ENCODE data around the gene RASGEF1B.

The RASGEF1B gene

GRCh38 chr4:81429031-81429430, 42.7 kb downstream of the RASGEF1B start:
- DNase-seq (ENCODE audit: extremely low spot score), result no peak
- no peak for TF ChIP-seq CTCF (IDR thresholded peaks at IDR 0.05; ENCODE audit: control extremely low read depth, extremely low read depth, low read depth, missing control alignments)
- ChIA-PET POLR2A (no interaction called here), CTCF (interaction anchor here (1.6 to 3.2 kb wide), 3 partner anchors 16 to 24 kb away, joined by 3 to 10 read pairs (median 4); no protein-coding TSS in a partner anchor)

- no peak for TF ChIP-seq CTCF (IDR thresholded peaks at IDR 0.05; ENCODE audit: control extremely low read depth, extremely low read depth, low read depth, missing control alignments)
- POLR2A ChIA-PET, result no interaction called here
- CTCF ChIA-PET, result interaction anchor here (1.6 to 1.8 kb wide), 2 partner anchors 9 to 21 kb away, joined by 4 to 11 read pairs; no protein-coding TSS in a partner anchor
- no peak for DNase-seq (ENCODE audit: extremely low spot score)
Measured at GRCh38 chr4:81428002-81428401, 43.7 kb downstream of the RASGEF1B start.

GRCh38 chr4:81427344-81427821, 44.3 kb downstream of the RASGEF1B start:
- no peak for TF ChIP-seq CTCF (IDR thresholded peaks at IDR 0.05; ENCODE audit: control extremely low read depth, extremely low read depth, low read depth, missing control alignments)
- POLR2A ChIA-PET, result no interaction called here
- DNase-seq (ENCODE audit: extremely low spot score), result no peak
- CTCF ChIA-PET, result interaction anchor here (1.1 to 1.8 kb wide), 2 partner anchors 10 to 15 kb away, joined by 3 to 11 read pairs; no protein-coding TSS in a partner anchor

GRCh38 chr4:81426770-81427289, 44.9 kb downstream of the RASGEF1B start:
- CTCF ChIA-PET, result interaction anchor here (1.1 to 1.8 kb wide), 2 partner anchors 10 to 16 kb away, joined by 3 to 11 read pairs; no protein-coding TSS in a partner anchor
- TF ChIP-seq CTCF (IDR thresholded peaks at IDR 0.05; ENCODE audit: control extremely low read depth, extremely low read depth, low read depth, missing control alignments), result no peak
- DNase-seq (ENCODE audit: extremely low spot score), result no peak
- POLR2A ChIA-PET, result no interaction called here

- ChIA-PET POLR2A (interaction anchor here (0.7 kb wide), 1 partner anchor 947 kb away, joined by 3 read pairs; no protein-coding TSS in a partner anchor), CTCF (interaction anchor here (1.4 kb wide), 1 partner anchor 29 kb away, joined by 4 read pairs; no protein-coding TSS in a partner anchor)
- no peak for DNase-seq (ENCODE audit: extremely low spot score)
- TF ChIP-seq CTCF (IDR thresholded peaks at IDR 0.05; ENCODE audit: control extremely low read depth, extremely low read depth, low read depth, missing control alignments), result no peak
Measured at GRCh38 chr4:81424816-81425755, 46.6 kb downstream of the RASGEF1B start.

GRCh38 chr4:81424336-81424735, 47.4 kb downstream of the RASGEF1B start:
- no peak for DNase-seq (ENCODE audit: extremely low spot score)
- POLR2A ChIA-PET, result interaction anchor here (0.7 kb wide), 1 partner anchor 948 kb away, joined by 3 read pairs; no protein-coding TSS in a partner anchor
- CTCF ChIA-PET, result interaction anchor here (1.4 kb wide), 1 partner anchor 28 kb away, joined by 4 read pairs; no protein-coding TSS in a partner anchor
- no peak for TF ChIP-seq CTCF (IDR thresholded peaks at IDR 0.05; ENCODE audit: control extremely low read depth, extremely low read depth, low read depth, missing control alignments)
